DOHH2 (cell line): ENCODE results near the gene MICAL3.

Experiments
- H3F3A ChIP-seq: fragments of 200-600 bp; sonication (generic), shearing (Covaris generic); 2 replicates; pipeline ENCODE4 v1.6.0; 2016; ENCODE audit warnings: antibody characterized with exemption, mild to moderate bottlenecking; ENCODE audit not compliant: control insufficient read depth, insufficient read depth
- H3K27ac ChIP-seq: fragments of 200-600 bp; sonication (generic); 2 replicates; pipeline ENCODE4 v1.5.1; 2014; ENCODE audit warnings: low read depth, mild to moderate bottlenecking, low read length, moderate library complexity
- H3K27me3 ChIP-seq: fragments of 200-600 bp; sonication (generic); 2 replicates; pipeline ENCODE4 v1.6.1; 2014; ENCODE audit warnings: mild to moderate bottlenecking, low read length, mixed read lengths; ENCODE audit not compliant: control insufficient read depth
- H3K36me3 ChIP-seq: fragments of 200-600 bp; sonication (generic); 2 replicates; pipeline ENCODE4 v1.6.1; 2014; ENCODE audit warnings: mild to moderate bottlenecking, low read length, moderate library complexity, mixed read lengths; ENCODE audit not compliant: control insufficient read depth
- H3K4me1 ChIP-seq: fragments of 200-600 bp; sonication (generic); 2 replicates; pipeline ENCODE4 v1.6.1; 2014; ENCODE audit warnings: mild to moderate bottlenecking, low read length, mixed read lengths; ENCODE audit not compliant: control insufficient read depth
- H3K4me2 ChIP-seq: fragments of 200-600 bp; sonication (generic); 2 replicates; pipeline ENCODE4 v1.6.0; 2014; ENCODE audit warnings: mild to moderate bottlenecking, low read length, moderate library complexity
- H3K4me3 ChIP-seq: fragments of 200-600 bp; sonication (generic); 2 replicates; pipeline ENCODE4 v1.5.1; 2014; ENCODE audit warnings: mild to moderate bottlenecking, low read length, mixed read lengths
- H3K79me2 ChIP-seq: fragments of 200-600 bp; sonication (generic); 2 replicates; pipeline ENCODE4 v1.6.1; 2014; ENCODE audit warnings: mild to moderate bottlenecking, low read length, mixed read lengths; ENCODE audit not compliant: control insufficient read depth
- H3K9me2 ChIP-seq: fragments of 200-600 bp; sonication (generic); replicated peaks from 2 replicates; pipeline ENCODE4 v1.6.1; 2014; ENCODE audit warnings: mild to moderate bottlenecking, low read length, mixed read lengths; ENCODE audit not compliant: control insufficient read depth
- H3K9me3 ChIP-seq: fragments of 200-600 bp; sonication (generic); 2 replicates; pipeline ENCODE4 v1.6.1; 2014; ENCODE audit warnings: antibody characterized with exemption, low read length, mixed read lengths; ENCODE audit not compliant: control insufficient read depth, insufficient read depth
- H4K20me1 ChIP-seq: fragments of 200-600 bp; sonication (generic); 2 replicates; pipeline ENCODE4 v1.6.0; 2014; ENCODE audit warnings: low read depth, mild to moderate bottlenecking, antibody characterized with exemption, low read length, moderate library complexity; ENCODE audit not compliant: control insufficient read depth, insufficient read depth
- EZH2phosphoT487 ChIP-seq: fragments of 200-600 bp; sonication (generic); IDR thresholded peaks from 2 replicates; pipeline ENCODE4 v1.6.1; 2017; ENCODE audit warnings: borderline replicate concordance, mild to moderate bottlenecking, antibody characterized with exemption, low read length, moderate library complexity, mixed read lengths
- TF ChIP-seq, protein P1 (sequence below): fragments of 200-600 bp; sonication (generic); IDR thresholded peaks from one replicate; pipeline ENCODE4 v1.5.1; 2014; ENCODE audit warnings: antibody characterized with exemption, mild to moderate bottlenecking, low read depth, low read length; ENCODE audit not compliant: poor library complexity, severe bottlenecking

The MICAL3 gene

DNA sequence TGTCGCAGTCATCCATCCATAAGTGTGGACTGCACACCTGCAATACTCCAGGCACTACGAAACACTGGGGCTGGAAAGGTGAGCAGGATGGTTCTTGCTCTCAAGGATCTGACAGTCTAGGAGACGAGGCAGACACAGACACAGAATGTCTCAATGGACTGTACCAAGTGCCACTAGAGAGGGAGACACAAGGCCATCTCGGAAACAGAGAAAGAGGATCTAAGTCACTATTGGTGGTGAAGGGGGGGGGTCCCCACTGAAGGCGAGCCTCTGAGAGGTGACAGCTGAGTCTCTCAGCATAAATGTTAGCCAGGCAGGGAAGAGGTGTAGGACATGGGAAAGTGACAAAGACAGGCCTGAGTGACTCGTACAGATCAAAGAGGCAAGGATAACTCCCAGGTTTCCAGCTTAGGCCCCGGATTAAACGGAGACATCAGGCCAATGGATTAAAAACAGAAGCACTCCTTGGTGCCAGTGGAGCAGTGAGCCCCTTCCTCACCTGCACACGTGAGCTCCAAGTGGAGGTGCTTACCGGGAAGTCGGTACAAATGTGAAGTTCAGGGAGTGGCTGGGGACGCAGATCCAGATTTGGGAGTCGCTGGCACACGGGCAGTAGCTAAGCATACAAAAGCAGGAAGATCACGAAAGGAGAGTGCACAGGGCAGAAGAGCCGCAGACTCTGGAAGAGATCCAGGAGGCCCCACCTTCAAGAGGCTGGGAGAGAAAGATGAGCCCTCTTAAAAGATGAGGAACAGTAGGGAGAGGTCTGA is 117.2 kb downstream of the MICAL3 start:
- Histone ChIP-seq H3K4me2 (no peak overlapping the region), H3F3A (no peaks in the 10 kb centered on the region), H3K79me2 (peaks cover 63% of the 10 kb centered on the region), H3K4me3 (no peak overlapping the region), H3K27me3 (no peaks in the 10 kb centered on the region), H3K36me3 (peaks cover 50% of the 10 kb centered on the region), H4K20me1 (peaks cover 4% of the 10 kb centered on the region; the same call in 1 of the 2 replicates), H3K9me3 (no peaks in the 10 kb centered on the region), H3K4me1 (no peaks in the 10 kb centered on the region), H3K9me2 (no peaks in the 10 kb centered on the region), H3K27ac (no peak overlapping the region)
- TF ChIP-seq EZH2phosphoT487: no peak
- TF ChIP-seq, protein P1, sequence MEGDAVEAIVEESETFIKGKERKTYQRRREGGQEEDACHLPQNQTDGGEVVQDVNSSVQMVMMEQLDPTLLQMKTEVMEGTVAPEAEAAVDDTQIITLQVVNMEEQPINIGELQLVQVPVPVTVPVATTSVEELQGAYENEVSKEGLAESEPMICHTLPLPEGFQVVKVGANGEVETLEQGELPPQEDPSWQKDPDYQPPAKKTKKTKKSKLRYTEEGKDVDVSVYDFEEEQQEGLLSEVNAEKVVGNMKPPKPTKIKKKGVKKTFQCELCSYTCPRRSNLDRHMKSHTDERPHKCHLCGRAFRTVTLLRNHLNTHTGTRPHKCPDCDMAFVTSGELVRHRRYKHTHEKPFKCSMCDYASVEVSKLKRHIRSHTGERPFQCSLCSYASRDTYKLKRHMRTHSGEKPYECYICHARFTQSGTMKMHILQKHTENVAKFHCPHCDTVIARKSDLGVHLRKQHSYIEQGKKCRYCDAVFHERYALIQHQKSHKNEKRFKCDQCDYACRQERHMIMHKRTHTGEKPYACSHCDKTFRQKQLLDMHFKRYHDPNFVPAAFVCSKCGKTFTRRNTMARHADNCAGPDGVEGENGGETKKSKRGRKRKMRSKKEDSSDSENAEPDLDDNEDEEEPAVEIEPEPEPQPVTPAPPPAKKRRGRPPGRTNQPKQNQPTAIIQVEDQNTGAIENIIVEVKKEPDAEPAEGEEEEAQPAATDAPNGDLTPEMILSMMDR: no peak

DNA sequence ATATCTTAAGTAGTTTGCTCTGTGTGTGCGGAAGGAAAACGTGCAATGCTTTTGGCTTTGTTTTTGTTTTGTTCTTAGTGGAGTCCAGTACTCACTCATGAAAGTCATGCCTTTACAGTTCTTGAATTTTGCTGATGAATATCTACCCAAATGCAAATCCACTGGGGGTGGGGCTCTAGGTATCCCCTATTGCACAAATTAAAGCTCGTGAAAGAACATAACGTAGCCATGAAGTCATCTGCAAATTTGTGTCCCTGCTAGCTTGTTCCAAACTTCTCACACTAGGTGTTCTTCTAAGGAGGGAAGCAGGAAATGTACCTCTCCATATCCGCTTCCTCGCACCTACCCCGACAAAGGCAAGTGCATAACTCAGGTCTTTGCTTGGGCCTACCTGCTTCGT is 118.9 kb downstream of the MICAL3 start:
- Histone ChIP-seq H3K27me3 (no peaks in the 10 kb centered on the region), H3K27ac (no peak overlapping the region), H3K4me2 (no peak overlapping the region), H3K36me3 (peaks cover 61% of the 10 kb centered on the region), H3K79me2 (peaks cover 46% of the 10 kb centered on the region), H3K9me2 (no peaks in the 10 kb centered on the region), H3K4me1 (peaks cover 5% of the 10 kb centered on the region), H4K20me1 (peaks cover 4% of the 10 kb centered on the region; the same call in 1 of the 2 replicates), H3K4me3 (no peak overlapping the region), H3F3A (no peaks in the 10 kb centered on the region), H3K9me3 (no peaks in the 10 kb centered on the region)
- no peak for TF ChIP-seq EZH2phosphoT487
- TF ChIP-seq, protein P1: no peak

DNA sequence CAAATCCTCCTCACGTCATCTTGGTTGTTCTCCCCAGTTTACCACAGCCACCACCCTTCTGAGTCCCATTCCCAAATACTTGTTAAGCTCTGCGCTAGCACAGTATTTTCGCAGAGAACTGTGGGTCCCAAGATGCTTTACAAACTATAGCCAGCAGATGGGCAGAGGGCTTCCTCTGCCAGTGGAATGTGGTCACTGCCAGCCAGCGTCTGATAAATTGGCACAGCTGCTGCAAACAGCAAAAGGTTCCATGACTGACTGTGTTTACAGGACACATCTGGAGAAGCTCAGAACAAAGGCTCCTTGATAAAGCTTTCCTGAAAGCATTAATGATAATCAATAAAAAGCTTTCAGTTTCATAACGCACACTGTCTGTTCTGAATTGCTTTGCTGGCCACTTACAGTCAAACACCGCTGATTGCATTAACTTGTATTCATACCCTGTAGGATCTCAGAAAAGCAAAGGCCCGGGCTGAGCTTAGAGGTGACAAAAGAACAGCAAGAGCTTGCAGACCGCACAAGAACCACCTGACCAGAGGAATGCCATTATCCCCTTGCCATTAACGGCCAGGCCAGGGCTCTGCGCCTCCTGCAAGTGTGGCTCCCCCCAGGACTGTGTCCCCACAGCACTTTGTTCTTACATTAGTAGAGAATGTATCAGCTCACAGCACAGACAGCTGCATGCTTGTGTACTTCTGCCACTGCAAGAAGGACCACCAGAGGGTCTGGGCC is 120.6 kb downstream of the MICAL3 start:
- no peak overlapping the region for H3K27ac ChIP-seq
- no peaks in the 10 kb centered on the region for H3K9me3 ChIP-seq
- TF ChIP-seq EZH2phosphoT487: no peak
- TF ChIP-seq, protein P1: no peak
- H3K9me2 ChIP-seq: no peaks in the 10 kb centered on the region
- peaks cover 29% of the 10 kb centered on the region for H3K79me2 ChIP-seq
- H3F3A ChIP-seq: no peaks in the 10 kb centered on the region
- H3K4me2 ChIP-seq: no peak overlapping the region
- no peaks in the 10 kb centered on the region; the same call in 1 of the 2 replicates for H4K20me1 ChIP-seq
- H3K4me3 ChIP-seq: no peak overlapping the region
- H3K27me3 ChIP-seq: no peaks in the 10 kb centered on the region
- H3K36me3 ChIP-seq: peaks cover 78% of the 10 kb centered on the region
- H3K4me1 ChIP-seq: peaks cover 22% of the 10 kb centered on the region
